IMR-90 (cell line): ENCODE data around the gene DSCAML1. TPM values are rescaled to one million over a fixed set of nuclear protein-coding genes. Genes with fewer than 3 reads are reported as not detected.

Experiments used
- ATAC-seq: fragments of 200-7000 bp; cut with Tn5 transposase; 2 replicates; pipeline ENCODE4 v1.9.1; 2020; ENCODE audit warnings: low read depth, mild to moderate bottlenecking, moderate library complexity
- BruUV-seq: library from RNA; stranded (reverse); fragments of 400-500 nt; replicated peaks from 2 replicates; lab custom pipeline; 2021; lab: Mats Ljungman, UMichigan
- CTCF ChIA-PET: fragments of 300-600 bp; formaldehyde crosslinking; extraction: SDS; loops from one replicate; lab custom pipeline; 2021; ENCODE audit warnings: antibody characterized with exemption; lab: Yijun Ruan, JAX
- POLR2A ChIA-PET: fragments of 300-600 bp; sonication (Branson Sonifier 250); formaldehyde crosslinking; loops from one replicate; lab custom pipeline; 2022; ENCODE audit warnings: antibody characterized with exemption; ENCODE audit not compliant: unreplicated experiment; lab: Charles Lee
- DNase-seq: peaks from one replicate; pipeline ENCODE4 v3.0.0; 2013
- H2AFZ ChIP-seq: replicated peaks from 2 replicates; pipeline ENCODE3; 2013; ENCODE audit warnings: low read length, mild to moderate bottlenecking; ENCODE audit not compliant: poor library complexity
- H2AK5ac ChIP-seq: 2 replicates; pipeline ENCODE4 v1.6.1; 2013; ENCODE audit warnings: low read depth, low read length, inconsistent platforms
- H2AK9ac ChIP-seq: replicated peaks from 2 replicates; pipeline ENCODE3; 2013; ENCODE audit warnings: mild to moderate bottlenecking, low read depth, low read length, moderate library complexity; ENCODE audit not compliant: poor library complexity
- H2BK120ac ChIP-seq: 2 replicates; pipeline ENCODE4 v1.6.1; 2013; ENCODE audit warnings: low read depth, low read length, inconsistent platforms
- H2BK15ac ChIP-seq: 3 replicates; pipeline ENCODE4 v1.6.1; 2013; ENCODE audit warnings: low read depth, low read length, inconsistent platforms
- H2BK20ac ChIP-seq: 2 replicates; pipeline ENCODE4 v1.6.1; 2013; ENCODE audit warnings: low read depth, mild to moderate bottlenecking, inconsistent platforms, low read length, moderate library complexity
- H2BK5ac ChIP-seq: 2 replicates; pipeline ENCODE4 v1.6.1; 2013; ENCODE audit warnings: mild to moderate bottlenecking, low read depth, low read length, inconsistent platforms; ENCODE audit not compliant: poor library complexity, severe bottlenecking
- H3K14ac ChIP-seq: replicated peaks from 2 replicates; pipeline ENCODE4 v1.6.1; 2013; ENCODE audit warnings: low read depth, low read length, inconsistent platforms
- H3K18ac ChIP-seq: 2 replicates; pipeline ENCODE4 v1.6.1; 2013; ENCODE audit warnings: low read depth, low read length, control low read depth
- H3K23ac ChIP-seq: 2 replicates; pipeline ENCODE4 v1.6.1; 2013; ENCODE audit warnings: low read depth, low read length, inconsistent platforms
- H3K27ac ChIP-seq: 2 replicates; pipeline ENCODE4 v1.5.1; 2013; ENCODE audit warnings: mild to moderate bottlenecking, control low read depth, low read length; ENCODE audit not compliant: insufficient read depth
- H3K27me3 ChIP-seq: 2 replicates; pipeline ENCODE4 v1.6.1; 2013; ENCODE audit warnings: low read length; ENCODE audit not compliant: control insufficient read depth, insufficient read depth
- H3K36me3 ChIP-seq: 2 replicates; pipeline ENCODE4 v1.6.1; 2013; ENCODE audit warnings: low read length, mixed read lengths; ENCODE audit not compliant: control insufficient read depth, insufficient read depth
- H3K4ac ChIP-seq: 2 replicates; pipeline ENCODE4 v1.6.1; 2013; ENCODE audit warnings: low read depth, low read length, inconsistent platforms
- H3K4me1 ChIP-seq: 2 replicates; pipeline ENCODE4 v1.6.1; 2013; ENCODE audit warnings: low read length, mixed read lengths; ENCODE audit not compliant: control insufficient read depth, insufficient read depth
- H3K4me2 ChIP-seq: 2 replicates; pipeline ENCODE4 v1.6.1; 2013; ENCODE audit warnings: low read depth, mild to moderate bottlenecking, control low read depth, low read length, moderate library complexity
- H3K4me3 ChIP-seq: 2 replicates; pipeline ENCODE4 v1.5.1; 2013; ENCODE audit warnings: low read depth, mild to moderate bottlenecking, control low read depth, low read length, moderate library complexity; ENCODE audit not compliant: insufficient read depth
- H3K56ac ChIP-seq: 2 replicates; pipeline ENCODE4 v1.6.1; 2013; ENCODE audit warnings: low read length, inconsistent platforms; ENCODE audit not compliant: insufficient read depth; ENCODE audit errors: extremely low read depth
- H3K79me1 ChIP-seq, 2 experiments: 2 replicates each; pipeline ENCODE4 v1.6.1; 2013; ENCODE audit warnings: low read length in 2 of 2, inconsistent platforms in 1 of 2, low read depth in 1 of 2
- H3K9ac ChIP-seq: 2 replicates; pipeline ENCODE4 v1.6.1; 2013; ENCODE audit warnings: low read depth, low read length, control low read depth
- H3K9me1 ChIP-seq: 2 replicates; pipeline ENCODE4 v1.6.1; 2013; ENCODE audit warnings: low read length, inconsistent platforms; ENCODE audit not compliant: insufficient read depth
- H3K9me3 ChIP-seq: 2 replicates; pipeline ENCODE4 v1.6.1; 2013; ENCODE audit warnings: low read length; ENCODE audit not compliant: control insufficient read depth, insufficient read depth
- H4K20me1 ChIP-seq: 2 replicates; pipeline ENCODE4 v1.6.1; 2013; ENCODE audit warnings: low read length, inconsistent platforms; ENCODE audit not compliant: insufficient read depth
- H4K5ac ChIP-seq: 2 replicates; pipeline ENCODE4 v1.6.1; 2013; ENCODE audit warnings: mild to moderate bottlenecking, low read depth, low read length, control low read depth
- H4K8ac ChIP-seq, 2 experiments: 2 replicates each; pipeline ENCODE4 v1.6.1; 2013; ENCODE audit warnings: low read depth in 2 of 2, low read length in 2 of 2, control low read depth in 1 of 2, inconsistent platforms in 1 of 2
- H4K91ac ChIP-seq: 2 replicates; pipeline ENCODE4 v1.6.1; 2013; ENCODE audit warnings: low read depth, low read length, inconsistent platforms; ENCODE audit not compliant: insufficient read depth
- BHLHE40 ChIP-seq: fragments of 150-350 bp; IDR thresholded peaks from 2 replicates; pipeline ENCODE4 v1.6.1; 2016; ENCODE audit warnings: mild to moderate bottlenecking, low read depth, low read length
- FOS ChIP-seq: fragments of 150-350 bp; IDR thresholded peaks from 2 replicates; pipeline ENCODE4 v1.6.1; 2016; ENCODE audit warnings: low read depth, low read length
- MAFK ChIP-seq: IDR thresholded peaks from 2 replicates; pipeline ENCODE4 v1.6.1; 2012; ENCODE audit warnings: low read depth, low read length, improper control_type of control experiment
- MAZ ChIP-seq: IDR thresholded peaks from 2 replicates; pipeline ENCODE4 v1.6.1; 2012; ENCODE audit warnings: low read depth, mild to moderate bottlenecking, low read length, improper control_type of control experiment, moderate library complexity, borderline replicate concordance
- NFE2L2 ChIP-seq: fragments of 150-350 bp; IDR thresholded peaks from 2 replicates; pipeline ENCODE4 v1.6.1; 2016; ENCODE audit warnings: low read depth, mild to moderate bottlenecking, low read length
- WGBS, 2 experiments: methylation state at CpG; one replicate each; pipeline versions ENCODE4 v1.1.5 to v1.1.7; 2013; ENCODE audit warnings: missing lambda C conversion rate in 2 of 2; ENCODE audit not compliant: insufficient read length in 1 of 2; ENCODE audit errors: extremely low coverage in 2 of 2; 5-methylcytosine and 5-hydroxymethylcytosine counted together
- dilution Hi-C: fragments of 300-500 bp; cut with HindIII; formaldehyde crosslinking; loops from one replicate; pipeline ENCODE4 v1.14.3; 2018; ENCODE audit warnings: low sequenced_read_pairs; ENCODE audit not compliant: unreplicated experiment
- in situ Hi-C: fragments of 300-500 bp; cut with MboI; formaldehyde crosslinking; loops from 3 replicates; pipeline ENCODE4 v1.14.3; 2019; ENCODE audit warnings: low sequenced_read_pairs, inconsistent platforms, mixed read lengths
- intact Hi-C: fragments of 100-400 bp; cut with micrococcal nuclease; formaldehyde crosslinking; loops from 2 replicates; pipeline ENCODE4 v1.10.0; 2022
- polyA plus RNA-seq, 3 experiments: library from polyadenylated mRNA; depleted of rRNA; stranded (reverse); fragments of >200 nt; gene quantifications; 2 replicates each; pipeline ENCODE4 v1.2.3, GENCODE V29; 2012; ENCODE audit warnings: low replicate concordance in 1 of 3
- total RNA-seq: library from RNA; depleted of rRNA; stranded (reverse); fragments of >200 nt; gene quantifications from 2 replicates; pipeline ENCODE4 v1.2.3, GENCODE V29; 2012
- TF ChIP-seq, protein P1 (sequence below): fragments of 150-350 bp; IDR thresholded peaks from 2 replicates; pipeline ENCODE4 v1.6.1; 2017; ENCODE audit warnings: mild to moderate bottlenecking, antibody characterized with exemption, low read length, low read depth
- TF ChIP-seq, protein P2 (sequence below): conservative IDR thresholded peaks from 2 replicates; pipeline ENCODE4 v1.5.1; 2012; ENCODE audit warnings: mild to moderate bottlenecking, low read depth, low read length, improper control_type of control experiment

DSCAML1 gene
- total and polyA plus RNA-seq, 2 of the 4 experiments (the other 2 are of a cell fraction) = not detected

- Histone ChIP-seq H3K18ac (no peak overlapping the region), H2AFZ (peak overlapping the region; percentile 77), H3K79me1 (no peaks in the 10 kb centered on the region), H3K9ac (no peak overlapping the region), H3K14ac (no peak overlapping the region), H2BK15ac (no peak overlapping the region), H2BK120ac (no peak overlapping the region), H4K91ac (no peak overlapping the region), H4K20me1 (no peaks in the 10 kb centered on the region), H3K4ac (no peak overlapping the region), H3K4me3 (no peak overlapping the region), H3K4me2 (no peak overlapping the region), H3K56ac (no peak overlapping the region), H4K8ac (no peak overlapping the region), H3K23ac (no peak overlapping the region), H2BK20ac (no peak overlapping the region), H3K27me3 (peaks cover 31% of the 10 kb centered on the region), H2AK9ac (peak overlapping the region; percentile 73), H3K36me3 (no peaks in the 10 kb centered on the region), H4K5ac (no peak overlapping the region), H3K9me1 (no peaks in the 10 kb centered on the region), H3K27ac (no peak overlapping the region), H2AK5ac (no peak overlapping the region), H2BK5ac (no peak overlapping the region), H3K4me1 (no peaks in the 10 kb centered on the region), H3K9me3 (no peaks in the 10 kb centered on the region)
- TF ChIP-seq FOS (no peak), BHLHE40 (no peak), MAZ (no peak), MAFK (no peak), NFE2L2 (no peak)
- TF ChIP-seq, protein P1, sequence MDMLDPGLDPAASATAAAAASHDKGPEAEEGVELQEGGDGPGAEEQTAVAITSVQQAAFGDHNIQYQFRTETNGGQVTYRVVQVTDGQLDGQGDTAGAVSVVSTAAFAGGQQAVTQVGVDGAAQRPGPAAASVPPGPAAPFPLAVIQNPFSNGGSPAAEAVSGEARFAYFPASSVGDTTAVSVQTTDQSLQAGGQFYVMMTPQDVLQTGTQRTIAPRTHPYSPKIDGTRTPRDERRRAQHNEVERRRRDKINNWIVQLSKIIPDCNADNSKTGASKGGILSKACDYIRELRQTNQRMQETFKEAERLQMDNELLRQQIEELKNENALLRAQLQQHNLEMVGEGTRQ = no peak
- TF ChIP-seq, protein P2, sequence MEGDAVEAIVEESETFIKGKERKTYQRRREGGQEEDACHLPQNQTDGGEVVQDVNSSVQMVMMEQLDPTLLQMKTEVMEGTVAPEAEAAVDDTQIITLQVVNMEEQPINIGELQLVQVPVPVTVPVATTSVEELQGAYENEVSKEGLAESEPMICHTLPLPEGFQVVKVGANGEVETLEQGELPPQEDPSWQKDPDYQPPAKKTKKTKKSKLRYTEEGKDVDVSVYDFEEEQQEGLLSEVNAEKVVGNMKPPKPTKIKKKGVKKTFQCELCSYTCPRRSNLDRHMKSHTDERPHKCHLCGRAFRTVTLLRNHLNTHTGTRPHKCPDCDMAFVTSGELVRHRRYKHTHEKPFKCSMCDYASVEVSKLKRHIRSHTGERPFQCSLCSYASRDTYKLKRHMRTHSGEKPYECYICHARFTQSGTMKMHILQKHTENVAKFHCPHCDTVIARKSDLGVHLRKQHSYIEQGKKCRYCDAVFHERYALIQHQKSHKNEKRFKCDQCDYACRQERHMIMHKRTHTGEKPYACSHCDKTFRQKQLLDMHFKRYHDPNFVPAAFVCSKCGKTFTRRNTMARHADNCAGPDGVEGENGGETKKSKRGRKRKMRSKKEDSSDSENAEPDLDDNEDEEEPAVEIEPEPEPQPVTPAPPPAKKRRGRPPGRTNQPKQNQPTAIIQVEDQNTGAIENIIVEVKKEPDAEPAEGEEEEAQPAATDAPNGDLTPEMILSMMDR = no peak
- ATAC-seq (no peak), DNase-seq (no peak)
- in situ Hi-C loops (no loop called here), intact Hi-C loops (loop anchor here (1.0 to 2.0 kb wide), 3 partner anchors 196 to 521 kb away; no protein-coding TSS in a partner anchor), dilution Hi-C loops (no loop called here)
- CTCF ChIA-PET = interaction anchor here (0.7 to 2.7 kb wide), 21 partner anchors 9 to 521 kb away, joined by 3 to 17 read pairs (median 4); no protein-coding TSS in a partner anchor
- no CpG with 5 or more reads among the region's 13 CpGs for WGBS, 2 experiments
- BruUV-seq = no TSS peak
- POLR2A ChIA-PET = no interaction called here
Measured at GRCh38 chr11:117425679-117426296, 371.2 kb downstream of the DSCAML1 start.
